HG03354 (cell line): ENCODE measurements around the gene CTNND2.

Source experiments
- ATAC-seq: cut with Tn5 transposase; IDR thresholded peaks from one replicate; pipeline ENCODE4 v1.9.1; 2021; ENCODE audit warnings: mild to moderate bottlenecking; ENCODE audit not compliant: unreplicated experiment, poor library complexity, severe bottlenecking

The CTNND2 gene

GRCh38 chr5:10989577-10990263 lies 914.5 kb downstream of the CTNND2 start:
- no peak for ATAC-seq

- ATAC-seq, result no peak
Measured at GRCh38 chr5:10988622-10989021, 915.6 kb downstream of the CTNND2 start.

- peak; percentile 88 for ATAC-seq
Measured at GRCh38 chr5:10987925-10988504, 916.2 kb downstream of the CTNND2 start.

GRCh38 chr5:10987276-10987924 lies 916.8 kb downstream of the CTNND2 start:
- ATAC-seq, result no peak

- peak; percentile 65 for ATAC-seq
Measured at GRCh38 chr5:10985721-10986110, 918.5 kb downstream of the CTNND2 start.

- ATAC-seq, result no peak
Measured at GRCh38 chr5:10985091-10985720, 919.0 kb downstream of the CTNND2 start.

- ATAC-seq, result no peak
Measured at GRCh38 chr5:10984021-10984715, 920.1 kb downstream of the CTNND2 start.

- no peak for ATAC-seq
Measured at GRCh38 chr5:10982626-10983025, 921.6 kb downstream of the CTNND2 start.

- no peak for ATAC-seq
Measured at GRCh38 chr5:10981932-10982331, 922.3 kb downstream of the CTNND2 start.

GRCh38 chr5:10977011-10977410 lies 927.2 kb downstream of the CTNND2 start:
- no peak for ATAC-seq

- ATAC-seq, result no peak
Measured at GRCh38 chr5:10975945-10976344, 928.3 kb downstream of the CTNND2 start.

- no peak for ATAC-seq
Measured at GRCh38 chr5:10974850-10975249, 929.4 kb downstream of the CTNND2 start.

- ATAC-seq, result no peak
Measured at GRCh38 chr5:10973316-10973715, 930.9 kb downstream of the CTNND2 start.

GRCh38 chr5:10969684-10970180 lies 934.5 kb downstream of the CTNND2 start:
- ATAC-seq, result no peak

- no peak for ATAC-seq
Measured at GRCh38 chr5:10964806-10965205, 939.4 kb downstream of the CTNND2 start.

- no peak for ATAC-seq
Measured at GRCh38 chr5:10958728-10959127, 945.5 kb downstream of the CTNND2 start.

GRCh38 chr5:10949856-10950630 lies 954.2 kb downstream of the CTNND2 start:
- ATAC-seq, result no peak

GRCh38 chr5:10946050-10946449 lies 958.2 kb downstream of the CTNND2 start:
- no peak for ATAC-seq

- no peak for ATAC-seq
Measured at GRCh38 chr5:10941900-10942299, 962.3 kb downstream of the CTNND2 start.
